Ecto neural progenitor cell (in vitro differentiated cells): Measurements from ENCODE around the gene PTPRG.

Experiments used
- DNase-seq: peaks from one replicate; pipeline ENCODE4 v3.0.0-alpha.2; 2018; ENCODE audit warnings: low spot score

Gene PTPRG

GRCh38 chr3:62277986-62278385 is 716.6 kb downstream of the PTPRG start:
- no peak for DNase-seq

- no peak for DNase-seq
Observed at GRCh38 chr3:62281726-62282125, 720.4 kb downstream of the PTPRG start.

- DNase-seq: no peak
Observed at GRCh38 chr3:62284442-62284841, 723.1 kb downstream of the PTPRG start.

- no peak for DNase-seq
Observed at GRCh38 chr3:62287392-62287927, 726.1 kb downstream of the PTPRG start.

- DNase-seq: no peak
Observed at GRCh38 chr3:62289922-62290321, 728.6 kb downstream of the PTPRG start.

- DNase-seq: no peak
Observed at GRCh38 chr3:62293051-62293780, 731.8 kb downstream of the PTPRG start.

GRCh38 chr3:62295571-62295970 is 734.2 kb downstream of the PTPRG start:
- DNase-seq: no peak

- no peak for DNase-seq
Observed at GRCh38 chr3:62300617-62301016, 739.2 kb downstream of the PTPRG start.

- DNase-seq: no peak
Observed at GRCh38 chr3:62312201-62312600, 750.8 kb downstream of the PTPRG start.

- DNase-seq: no peak
Observed at GRCh38 chr3:62316525-62316924, 755.2 kb downstream of the PTPRG start.

- DNase-seq: no peak
Observed at GRCh38 chr3:62318365-62318751, 757.0 kb downstream of the PTPRG start.

- peak; percentile 94 for DNase-seq
Observed at GRCh38 chr3:62318752-62319569, 757.6 kb downstream of the PTPRG start.

- DNase-seq: no peak
Observed at GRCh38 chr3:62319570-62320243, 758.3 kb downstream of the PTPRG start.

GRCh38 chr3:62323241-62323640 is 761.9 kb downstream of the PTPRG start:
- no peak for DNase-seq

- DNase-seq: no peak
Observed at GRCh38 chr3:62325896-62326295, 764.5 kb downstream of the PTPRG start.

GRCh38 chr3:62329971-62330370 is 768.6 kb downstream of the PTPRG start:
- DNase-seq: no peak

GRCh38 chr3:62332017-62332416 is 770.6 kb downstream of the PTPRG start:
- DNase-seq: no peak

- DNase-seq: no peak
Observed at GRCh38 chr3:62332835-62333244, 771.5 kb downstream of the PTPRG start.

- DNase-seq: no peak
Observed at GRCh38 chr3:62335196-62335595, 773.8 kb downstream of the PTPRG start.

- no peak for DNase-seq
Observed at GRCh38 chr3:62343755-62344154, 782.4 kb downstream of the PTPRG start.
